ENCODE results near the gene PPP1CA. TPM values are rescaled to one million over a fixed set of nuclear protein-coding genes. Genes with fewer than 3 reads are reported as not detected.

PPP1CA gene
- total RNA-seq, 1 donor = 169 TPM

DNA sequence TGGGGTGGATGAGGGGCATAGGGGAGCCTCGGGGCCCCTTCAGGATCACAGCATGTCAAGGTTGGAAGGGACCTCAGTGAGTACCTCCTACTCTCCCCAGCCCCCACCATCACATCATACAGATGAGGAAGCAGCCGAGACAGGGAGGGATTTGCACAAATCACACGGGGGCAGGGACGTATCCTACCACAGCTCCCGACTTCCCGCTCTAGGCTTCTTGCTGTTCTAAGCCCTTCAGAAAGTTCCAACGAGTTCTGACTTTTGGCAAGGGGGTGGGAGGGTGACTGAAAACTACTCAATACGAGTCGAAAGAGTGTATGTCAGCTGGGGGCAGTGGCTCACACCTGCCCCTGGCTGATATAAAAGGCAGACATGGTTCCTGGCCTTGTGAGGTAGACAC lies 14.6 kb downstream of the PPP1CA start:
- no peak for TF ChIP-seq CTCF (IDR thresholded peaks at IDR 0.05; ENCODE audit: extremely low read depth, low read depth, low read length)
- H4K20me1 ChIP-seq (ENCODE audit: insufficient read depth, low read length) = no peaks in the 10 kb centered on the region
- H2AFZ ChIP-seq (ENCODE audit: low read length) = no peak overlapping the region
- H3K79me2 ChIP-seq (ENCODE audit: insufficient read depth, low read length) = peaks cover 12% of the 10 kb centered on the region
- no peaks in the 10 kb centered on the region for H3K9me3 ChIP-seq (ENCODE audit: low read depth, low read length)
- H3K27me3 ChIP-seq (ENCODE audit: insufficient read depth, low read length) = no peaks in the 10 kb centered on the region
- H3K4me1 ChIP-seq (ENCODE audit: insufficient read depth, low read length) = peaks cover 24% of the 10 kb centered on the region
- peak; percentile 0 for DNase-seq (ENCODE audit: insufficient read length, low spot score, missing footprints)
- no peak overlapping the region for H3K4me2 ChIP-seq (ENCODE audit: insufficient read depth, low read length)
- H3K27ac ChIP-seq (ENCODE audit: low read depth, low read length) = no peak overlapping the region
- H3K4me3 ChIP-seq (ENCODE audit: insufficient read depth, low read length) = no peak overlapping the region
- no peaks in the 10 kb centered on the region for H3K36me3 ChIP-seq (ENCODE audit: insufficient read depth, low read length)

DNA sequence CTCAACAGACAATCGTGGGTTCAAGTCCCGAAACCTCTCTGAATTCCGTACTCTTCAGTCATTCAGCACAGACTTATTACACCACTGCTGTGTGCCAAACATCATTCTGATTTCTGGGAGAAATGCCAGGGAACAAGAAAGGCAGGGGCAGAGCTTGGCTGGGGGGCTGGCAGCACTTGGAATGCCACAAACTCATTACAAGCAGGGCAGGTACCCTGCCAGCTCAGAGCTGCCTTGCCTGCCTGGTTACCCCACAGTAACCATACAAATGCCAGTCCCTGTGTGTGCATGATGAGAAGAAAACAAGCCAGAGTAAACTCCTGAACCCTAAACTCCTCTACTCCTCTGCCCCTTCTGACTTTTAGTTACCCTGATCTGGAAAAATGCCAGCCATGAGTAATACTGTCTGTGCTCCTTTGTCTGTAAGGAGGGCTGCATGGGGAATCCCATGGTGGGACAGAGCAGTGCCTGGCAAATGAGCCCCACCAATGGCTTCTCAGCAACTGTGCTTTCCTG lies 16.7 kb downstream of the PPP1CA start:
- Histone ChIP-seq H4K20me1 (ENCODE audit: insufficient read depth, low read length) (no peaks in the 10 kb centered on the region), H3K4me2 (ENCODE audit: insufficient read depth, low read length) (peak overlapping the region; percentile 42)

GRCh38 chr11:67382276-67383136 lies 19.2 kb downstream of the PPP1CA start:
- no peaks in the 10 kb centered on the region for H3K79me2 ChIP-seq (ENCODE audit: insufficient read depth, low read length)
- peaks cover 33% of the 10 kb centered on the region for H3K4me1 ChIP-seq (ENCODE audit: insufficient read depth, low read length)
- no peak overlapping the region for H3K4me3 ChIP-seq (ENCODE audit: insufficient read depth, low read length)
- no peaks in the 10 kb centered on the region for H3K36me3 ChIP-seq (ENCODE audit: insufficient read depth, low read length)
- TF ChIP-seq CTCF (IDR thresholded peaks at IDR 0.05; ENCODE audit: extremely low read depth, low read depth, low read length) = peak; percentile 98
- H3K4me2 ChIP-seq (ENCODE audit: insufficient read depth, low read length) = no peak overlapping the region
- H2AFZ ChIP-seq (ENCODE audit: low read length) = no peak overlapping the region
- H3K9me3 ChIP-seq (ENCODE audit: low read depth, low read length) = no peaks in the 10 kb centered on the region
- no peaks in the 10 kb centered on the region for H4K20me1 ChIP-seq (ENCODE audit: insufficient read depth, low read length)
- DNase-seq (ENCODE audit: insufficient read length, low spot score, missing footprints) = peak; percentile 97
- no peaks in the 10 kb centered on the region for H3K27me3 ChIP-seq (ENCODE audit: insufficient read depth, low read length)
- H3K27ac ChIP-seq (ENCODE audit: low read depth, low read length) = no peak overlapping the region

More for the DNA sequence above, 16.7 kb downstream of the PPP1CA start:
- H2AFZ ChIP-seq (ENCODE audit: low read length) = no peak overlapping the region
- TF ChIP-seq CTCF (IDR thresholded peaks at IDR 0.05; ENCODE audit: extremely low read depth, low read depth, low read length) = no peak
- H3K4me3 ChIP-seq (ENCODE audit: insufficient read depth, low read length) = no peak overlapping the region
- H3K79me2 ChIP-seq (ENCODE audit: insufficient read depth, low read length) = no peaks in the 10 kb centered on the region
- H3K9me3 ChIP-seq (ENCODE audit: low read depth, low read length) = no peaks in the 10 kb centered on the region
- H3K27ac ChIP-seq (ENCODE audit: low read depth, low read length) = peak overlapping the region; percentile 12
- H3K27me3 ChIP-seq (ENCODE audit: insufficient read depth, low read length) = no peaks in the 10 kb centered on the region
- H3K36me3 ChIP-seq (ENCODE audit: insufficient read depth, low read length) = no peaks in the 10 kb centered on the region
- peaks cover 21% of the 10 kb centered on the region for H3K4me1 ChIP-seq (ENCODE audit: insufficient read depth, low read length)
- peak; percentile 89 for DNase-seq (ENCODE audit: insufficient read length, low spot score, missing footprints)

- H3K9me3 ChIP-seq (ENCODE audit: low read depth, low read length) = no peaks in the 10 kb centered on the region
- H3K4me1 ChIP-seq (ENCODE audit: insufficient read depth, low read length) = peaks cover 37% of the 10 kb centered on the region
- no peak overlapping the region for H3K27ac ChIP-seq (ENCODE audit: low read depth, low read length)
- H4K20me1 ChIP-seq (ENCODE audit: insufficient read depth, low read length) = no peaks in the 10 kb centered on the region
- H2AFZ ChIP-seq (ENCODE audit: low read length) = no peak overlapping the region
- TF ChIP-seq CTCF (IDR thresholded peaks at IDR 0.05; ENCODE audit: extremely low read depth, low read depth, low read length) = no peak
- H3K79me2 ChIP-seq (ENCODE audit: insufficient read depth, low read length) = no peaks in the 10 kb centered on the region
- no peak overlapping the region for H3K4me2 ChIP-seq (ENCODE audit: insufficient read depth, low read length)
- no peaks in the 10 kb centered on the region for H3K36me3 ChIP-seq (ENCODE audit: insufficient read depth, low read length)
- peak; percentile 57 for DNase-seq (ENCODE audit: insufficient read length, low spot score, missing footprints)
- no peak overlapping the region for H3K4me3 ChIP-seq (ENCODE audit: insufficient read depth, low read length)
- H3K27me3 ChIP-seq (ENCODE audit: insufficient read depth, low read length) = no peaks in the 10 kb centered on the region
These were observed 20.2 kb downstream of the PPP1CA start for GRCh38 chr11:67381244-67381972.
